ENCODE results near the gene RRP1.

Gene RRP1

DNA sequence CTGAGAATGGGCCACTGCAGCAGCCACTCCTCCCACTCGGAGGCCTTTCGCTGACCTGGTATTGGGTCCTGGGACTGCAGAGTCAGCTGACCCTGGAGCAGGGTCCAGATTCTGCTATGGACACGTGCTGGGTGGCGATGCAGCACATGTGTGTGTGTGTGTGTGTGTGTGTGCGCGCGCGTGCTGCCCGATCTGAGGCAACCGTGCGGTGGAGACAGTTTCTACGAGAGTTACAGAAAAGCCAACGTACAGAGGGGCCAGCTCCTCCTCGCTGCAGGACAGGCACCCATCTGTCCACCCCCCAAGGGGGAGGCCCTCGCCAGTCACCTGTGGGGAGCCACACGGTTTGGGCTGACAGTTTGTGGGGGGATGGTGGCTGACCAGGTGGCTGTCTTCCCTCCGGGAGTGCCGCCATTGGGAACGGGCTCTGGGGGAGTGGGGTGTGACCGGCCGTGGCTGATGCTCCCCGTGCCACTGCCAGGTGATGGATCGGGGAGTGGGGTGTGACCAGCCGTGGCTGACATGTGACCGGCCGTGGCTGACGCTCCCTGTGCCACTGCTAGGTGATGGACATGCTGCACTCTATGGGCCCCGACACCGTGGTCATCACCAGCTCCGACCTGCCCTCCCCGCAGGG is 37.3 kb upstream of the RRP1 start:
- no peak overlapping the region for H3K4me3 ChIP-seq (ENCODE audit: low read depth, low read length)
- no peaks in the 10 kb centered on the region for H3K9me3 ChIP-seq (ENCODE audit: control insufficient read depth, insufficient read depth, low read length)
- H3K4me1 ChIP-seq (ENCODE audit: control insufficient read depth, insufficient read depth, low read length) = no peaks in the 10 kb centered on the region
- H3K27me3 ChIP-seq (ENCODE audit: control insufficient read depth, insufficient read depth, low read length) = no peaks in the 10 kb centered on the region
- peaks cover 55% of the 10 kb centered on the region for H3K36me3 ChIP-seq (ENCODE audit: control insufficient read depth, insufficient read depth, low read length)
- H3K9ac ChIP-seq (ENCODE audit: low read depth, low read length) = no peak overlapping the region

DNA sequence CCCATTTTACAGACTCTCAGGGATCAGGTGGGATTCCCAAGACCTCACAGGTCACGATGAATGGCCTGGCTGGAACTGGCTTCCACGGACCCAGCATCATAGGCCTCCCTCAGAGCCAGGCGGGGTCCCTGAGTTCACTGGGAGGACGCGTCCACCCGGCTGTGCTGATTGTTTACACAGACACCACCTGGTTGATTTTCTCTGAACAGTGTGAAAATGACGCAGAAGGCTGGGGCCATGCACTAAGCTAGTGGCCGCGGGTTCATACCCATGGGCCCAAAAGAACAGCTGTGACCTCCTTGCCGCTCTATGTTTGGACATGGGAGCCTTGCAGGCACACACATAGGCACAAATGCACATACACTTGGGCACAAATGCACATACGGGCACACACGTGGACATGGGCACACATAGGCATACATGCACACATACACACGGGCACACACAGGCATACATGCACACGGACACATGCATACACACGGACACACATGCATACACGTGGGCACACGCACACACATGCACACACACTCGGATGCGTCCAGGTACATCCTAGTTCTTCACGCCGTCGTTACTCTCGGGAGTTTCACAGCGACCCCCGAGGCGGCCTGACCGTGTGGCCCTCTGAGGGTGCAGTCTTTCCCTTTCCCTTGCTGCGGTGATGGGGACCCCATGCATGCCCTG is 36.5 kb upstream of the RRP1 start:
- Histone ChIP-seq H3K36me3 (ENCODE audit: control insufficient read depth, insufficient read depth, low read length) (peaks cover 54% of the 10 kb centered on the region), H3K9me3 (ENCODE audit: control insufficient read depth, insufficient read depth, low read length) (no peaks in the 10 kb centered on the region), H3K4me3 (ENCODE audit: low read depth, low read length) (no peak overlapping the region), H3K9ac (ENCODE audit: low read depth, low read length) (no peak overlapping the region), H3K4me1 (ENCODE audit: control insufficient read depth, insufficient read depth, low read length) (no peaks in the 10 kb centered on the region), H3K27me3 (ENCODE audit: control insufficient read depth, insufficient read depth, low read length) (no peaks in the 10 kb centered on the region)

DNA sequence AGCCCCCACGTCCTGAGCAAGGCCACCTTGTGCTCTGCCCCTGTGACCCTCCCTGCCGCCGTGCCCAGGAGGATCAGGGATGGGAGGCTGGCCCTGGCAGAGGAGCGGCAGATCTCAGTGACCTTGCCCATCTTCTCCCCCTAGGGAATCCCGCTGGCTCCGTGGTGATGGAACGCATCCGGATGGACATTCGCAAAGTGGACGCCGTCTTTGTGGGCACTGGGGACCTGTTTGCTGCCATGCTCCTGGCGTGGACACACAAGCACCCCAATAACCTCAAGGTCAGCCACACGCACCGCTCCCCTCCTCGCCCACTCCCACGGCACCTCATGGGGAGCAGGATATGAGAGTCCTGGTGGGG is 36.0 kb upstream of the RRP1 start:
- Histone ChIP-seq H3K36me3 (ENCODE audit: control insufficient read depth, insufficient read depth, low read length) (peaks cover 56% of the 10 kb centered on the region), H3K9me3 (ENCODE audit: control insufficient read depth, insufficient read depth, low read length) (no peaks in the 10 kb centered on the region), H3K4me3 (ENCODE audit: low read depth, low read length) (no peak overlapping the region), H3K9ac (ENCODE audit: low read depth, low read length) (no peak overlapping the region), H3K27me3 (ENCODE audit: control insufficient read depth, insufficient read depth, low read length) (no peaks in the 10 kb centered on the region), H3K4me1 (ENCODE audit: control insufficient read depth, insufficient read depth, low read length) (no peaks in the 10 kb centered on the region)

DNA sequence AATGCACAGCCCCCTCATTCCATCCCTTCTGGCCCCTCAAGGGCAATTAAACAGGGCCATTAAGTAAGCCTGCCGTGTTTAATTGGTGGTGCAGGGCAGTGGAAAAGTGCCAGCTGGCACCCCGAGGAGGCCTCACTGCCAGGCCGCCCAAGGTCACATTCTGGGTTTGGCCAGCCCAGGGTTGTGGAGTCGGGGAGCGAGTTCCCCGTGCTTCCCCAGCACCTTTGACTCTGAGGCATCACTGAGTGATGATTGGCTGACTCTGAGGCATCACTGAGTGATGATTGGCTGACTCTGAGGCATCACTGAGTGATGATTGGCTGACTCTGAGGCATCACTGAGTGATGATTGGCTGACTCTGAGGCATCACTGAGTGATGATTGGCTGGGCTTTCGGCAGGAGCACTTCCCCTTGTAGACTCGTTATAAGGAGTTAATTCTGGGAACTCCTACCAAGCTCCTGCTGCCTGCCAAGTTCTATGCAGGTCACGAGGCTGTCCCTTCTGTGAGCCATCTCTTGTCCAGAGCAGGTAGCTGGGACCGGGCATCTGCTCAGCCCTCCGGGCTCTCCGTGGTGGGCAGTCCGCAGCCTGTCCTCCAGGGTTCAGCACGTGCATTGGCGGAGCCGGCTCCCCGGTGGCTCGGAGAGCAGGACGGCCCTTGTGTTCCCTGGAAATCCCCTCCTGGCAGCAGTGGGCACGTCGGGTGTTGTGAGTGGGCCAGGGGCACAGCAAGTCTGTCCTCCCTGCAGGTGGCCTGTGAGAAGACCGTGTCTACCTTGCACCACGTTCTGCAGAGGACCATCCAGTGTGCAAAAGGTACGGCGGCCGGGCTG is 34.2 kb upstream of the RRP1 start:
- Histone ChIP-seq H3K4me1 (ENCODE audit: control insufficient read depth, insufficient read depth, low read length) (no peaks in the 10 kb centered on the region), H3K9me3 (ENCODE audit: control insufficient read depth, insufficient read depth, low read length) (no peaks in the 10 kb centered on the region), H3K9ac (ENCODE audit: low read depth, low read length) (no peak overlapping the region), H3K27me3 (ENCODE audit: control insufficient read depth, insufficient read depth, low read length) (no peaks in the 10 kb centered on the region), H3K36me3 (ENCODE audit: control insufficient read depth, insufficient read depth, low read length) (peaks cover 55% of the 10 kb centered on the region), H3K4me3 (ENCODE audit: low read depth, low read length) (no peak overlapping the region)

DNA sequence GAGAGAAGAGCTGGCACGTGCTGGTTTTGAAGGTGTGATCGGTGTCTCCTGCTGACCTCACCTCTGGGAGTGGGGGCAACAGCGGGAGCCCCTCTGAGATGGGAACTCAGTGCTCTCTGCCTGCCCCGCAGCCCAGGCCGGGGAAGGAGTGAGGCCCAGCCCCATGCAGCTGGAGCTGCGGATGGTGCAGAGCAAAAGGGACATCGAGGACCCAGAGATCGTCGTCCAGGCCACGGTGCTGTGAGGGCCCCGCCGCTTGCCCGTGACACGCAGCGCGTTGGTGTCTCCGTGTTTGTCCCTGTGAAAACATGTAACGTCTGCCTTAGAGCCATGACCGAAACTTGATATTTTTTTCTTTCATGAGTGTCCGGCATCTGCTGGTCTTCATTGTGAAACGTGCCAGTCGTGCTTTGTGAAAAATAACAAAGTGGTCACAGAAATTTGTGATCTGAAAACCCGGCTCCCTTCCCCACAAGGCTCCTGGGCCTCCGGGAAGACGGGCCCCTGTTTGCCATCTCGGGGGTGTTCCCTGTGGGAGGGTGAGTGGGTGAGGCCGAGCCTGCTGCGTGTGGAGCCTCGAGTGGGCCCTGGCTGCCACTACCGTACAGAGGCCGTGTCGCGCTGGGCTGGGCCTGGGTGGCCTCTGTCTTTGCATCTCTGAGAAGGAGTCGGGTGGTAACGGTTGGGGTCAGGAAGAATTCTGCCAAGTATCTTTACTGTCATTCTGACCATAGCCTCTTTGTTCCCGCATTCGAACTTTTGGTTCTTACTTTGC is 33.4 kb upstream of the RRP1 start:
- Histone ChIP-seq H3K4me3 (ENCODE audit: low read depth, low read length) (no peak overlapping the region), H3K9ac (ENCODE audit: low read depth, low read length) (no peak overlapping the region), H3K9me3 (ENCODE audit: control insufficient read depth, insufficient read depth, low read length) (no peaks in the 10 kb centered on the region), H3K27me3 (ENCODE audit: control insufficient read depth, insufficient read depth, low read length) (no peaks in the 10 kb centered on the region), H3K36me3 (ENCODE audit: control insufficient read depth, insufficient read depth, low read length) (peaks cover 58% of the 10 kb centered on the region), H3K4me1 (ENCODE audit: control insufficient read depth, insufficient read depth, low read length) (no peaks in the 10 kb centered on the region)

DNA sequence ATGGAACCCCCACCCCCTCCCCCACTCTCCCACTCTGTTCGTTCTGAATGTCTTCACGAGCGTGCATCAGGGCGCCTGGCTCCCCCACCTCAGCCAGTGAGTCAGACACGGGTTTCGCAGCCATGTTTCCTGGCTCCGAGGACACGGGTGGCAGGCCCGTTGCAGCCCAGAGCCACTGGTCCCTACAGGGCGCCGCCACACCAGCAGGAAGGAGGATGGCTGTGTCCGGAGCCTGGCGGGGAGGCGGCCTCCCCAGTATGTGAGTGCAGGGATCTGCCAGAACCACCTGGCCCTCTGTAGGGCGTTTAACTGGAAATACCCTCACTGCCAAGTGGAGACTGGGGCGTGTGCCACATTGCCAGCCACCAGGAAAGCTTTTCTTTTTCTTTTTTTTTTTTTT is 31.8 kb upstream of the RRP1 start:
- no peaks in the 10 kb centered on the region for H3K27me3 ChIP-seq (ENCODE audit: control insufficient read depth, insufficient read depth, low read length)
- H3K4me1 ChIP-seq (ENCODE audit: control insufficient read depth, insufficient read depth, low read length) = no peaks in the 10 kb centered on the region
- H3K9ac ChIP-seq (ENCODE audit: low read depth, low read length) = no peak overlapping the region
- H3K9me3 ChIP-seq (ENCODE audit: control insufficient read depth, insufficient read depth, low read length) = no peaks in the 10 kb centered on the region
- peaks cover 53% of the 10 kb centered on the region for H3K36me3 ChIP-seq (ENCODE audit: control insufficient read depth, insufficient read depth, low read length)
- H3K4me3 ChIP-seq (ENCODE audit: low read depth, low read length) = no peak overlapping the region

DNA sequence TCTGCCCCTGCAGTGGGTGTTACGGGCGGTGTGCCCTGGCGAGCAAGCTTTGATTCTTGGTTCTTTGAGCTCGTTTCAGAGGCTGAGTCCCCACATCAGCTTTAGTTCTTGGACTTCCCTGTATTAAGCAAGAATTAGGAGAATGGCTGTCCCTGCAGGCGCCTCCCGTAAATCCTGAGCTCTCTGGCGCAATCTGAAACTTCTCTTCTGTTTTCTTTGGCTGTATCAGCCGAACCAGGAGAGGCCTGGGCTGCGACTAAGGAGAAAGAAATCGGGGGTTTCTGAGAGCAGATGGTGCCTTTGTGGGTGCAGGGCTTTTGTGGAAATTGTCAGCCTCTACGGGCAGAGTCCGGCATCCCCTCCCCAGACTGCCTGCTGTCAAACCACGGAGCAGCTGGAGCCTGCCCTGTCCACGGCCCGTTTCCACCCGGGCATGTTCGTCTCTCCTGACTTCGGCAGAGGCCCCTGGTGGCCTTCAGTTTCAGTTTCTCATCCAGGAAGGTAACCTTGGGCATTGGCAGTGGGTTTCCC is 31.2 kb upstream of the RRP1 start:
- H3K9me3 ChIP-seq (ENCODE audit: control insufficient read depth, insufficient read depth, low read length) = no peaks in the 10 kb centered on the region
- peaks cover 47% of the 10 kb centered on the region for H3K36me3 ChIP-seq (ENCODE audit: control insufficient read depth, insufficient read depth, low read length)
- no peaks in the 10 kb centered on the region for H3K27me3 ChIP-seq (ENCODE audit: control insufficient read depth, insufficient read depth, low read length)
- no peaks in the 10 kb centered on the region for H3K4me1 ChIP-seq (ENCODE audit: control insufficient read depth, insufficient read depth, low read length)
- no peak overlapping the region for H3K9ac ChIP-seq (ENCODE audit: low read depth, low read length)
- H3K4me3 ChIP-seq (ENCODE audit: low read depth, low read length) = no peak overlapping the region

DNA sequence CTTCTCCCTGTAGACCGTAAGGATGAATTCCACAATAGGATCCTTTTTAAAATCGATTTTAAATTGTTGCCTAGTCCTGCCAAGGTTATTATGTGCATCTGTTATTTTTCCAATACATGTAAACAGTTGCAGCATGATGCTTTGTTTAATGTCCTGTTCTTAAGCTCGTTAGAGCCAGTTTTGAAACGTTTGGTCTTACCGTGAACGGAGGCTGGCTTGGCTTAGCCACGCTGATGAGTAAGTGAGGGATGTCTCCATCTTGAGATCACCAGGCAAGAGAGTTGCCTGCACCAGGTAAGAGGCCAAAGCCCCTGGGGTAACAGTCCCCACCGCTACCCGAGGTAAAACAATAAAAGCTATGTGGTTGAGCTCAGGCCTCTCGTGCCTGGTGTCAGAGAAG is 30.6 kb upstream of the RRP1 start:
- H3K4me3 ChIP-seq (ENCODE audit: low read depth, low read length) = no peak overlapping the region
- H3K27me3 ChIP-seq (ENCODE audit: control insufficient read depth, insufficient read depth, low read length) = no peaks in the 10 kb centered on the region
- H3K9ac ChIP-seq (ENCODE audit: low read depth, low read length) = no peak overlapping the region
- no peaks in the 10 kb centered on the region for H3K9me3 ChIP-seq (ENCODE audit: control insufficient read depth, insufficient read depth, low read length)
- H3K36me3 ChIP-seq (ENCODE audit: control insufficient read depth, insufficient read depth, low read length) = peaks cover 41% of the 10 kb centered on the region
- H3K4me1 ChIP-seq (ENCODE audit: control insufficient read depth, insufficient read depth, low read length) = no peaks in the 10 kb centered on the region

DNA sequence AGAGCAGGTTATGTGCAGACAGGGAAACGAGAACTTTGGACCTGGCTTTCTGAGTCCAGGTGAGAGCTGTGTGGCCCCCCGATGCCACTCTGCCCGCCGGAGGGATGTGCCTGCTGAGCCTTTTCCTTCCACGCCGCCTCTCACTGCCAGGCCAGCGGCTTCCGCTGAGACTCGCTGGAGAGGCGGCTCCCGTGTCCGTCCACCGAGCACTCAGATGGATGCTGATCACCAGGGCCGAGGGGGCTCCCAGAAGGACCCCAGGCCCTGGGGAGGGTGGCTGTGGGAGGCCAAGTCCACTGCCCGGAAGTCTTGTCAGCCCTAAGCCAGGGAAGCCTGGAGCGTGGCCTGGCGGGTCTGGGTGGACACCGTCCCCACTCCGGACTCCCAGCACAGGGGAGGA is 29.7 kb upstream of the RRP1 start:
- Histone ChIP-seq H3K9ac (ENCODE audit: low read depth, low read length) (no peak overlapping the region), H3K27me3 (ENCODE audit: control insufficient read depth, insufficient read depth, low read length) (no peaks in the 10 kb centered on the region), H3K4me3 (ENCODE audit: low read depth, low read length) (no peak overlapping the region), H3K9me3 (ENCODE audit: control insufficient read depth, insufficient read depth, low read length) (no peaks in the 10 kb centered on the region), H3K36me3 (ENCODE audit: control insufficient read depth, insufficient read depth, low read length) (peaks cover 35% of the 10 kb centered on the region), H3K4me1 (ENCODE audit: control insufficient read depth, insufficient read depth, low read length) (no peaks in the 10 kb centered on the region)

DNA sequence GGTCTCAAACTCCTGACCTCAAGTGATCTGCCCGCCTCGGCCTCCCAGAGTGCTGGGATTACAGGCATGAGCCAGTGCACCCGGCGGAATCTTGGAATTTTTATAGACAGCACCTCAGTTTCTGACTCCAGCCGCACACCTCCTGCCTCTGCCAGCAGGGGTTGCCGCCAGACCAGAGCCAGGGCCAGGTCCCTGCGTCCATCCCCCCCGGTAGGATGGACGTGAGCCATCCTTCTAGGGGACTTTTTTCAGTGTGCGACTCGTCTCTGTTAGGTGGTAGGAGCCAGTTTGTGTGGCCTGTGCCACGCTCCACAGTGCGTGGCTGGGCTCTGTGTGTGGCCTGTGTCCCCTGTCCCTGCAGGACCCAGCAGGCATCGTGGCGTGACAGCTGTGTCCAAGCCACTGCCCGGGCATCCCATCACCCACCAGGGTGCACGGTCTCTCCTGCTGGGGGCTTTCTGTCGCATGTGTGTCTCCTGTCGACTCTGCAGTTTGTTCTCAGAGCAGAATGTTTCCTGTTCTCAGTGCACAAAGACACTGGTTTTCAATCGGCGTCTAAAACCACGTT is 28.9 kb upstream of the RRP1 start:
- H3K9ac ChIP-seq (ENCODE audit: low read depth, low read length) = no peak overlapping the region
- peaks cover 29% of the 10 kb centered on the region for H3K36me3 ChIP-seq (ENCODE audit: control insufficient read depth, insufficient read depth, low read length)
- H3K4me3 ChIP-seq (ENCODE audit: low read depth, low read length) = no peak overlapping the region
- no peaks in the 10 kb centered on the region for H3K4me1 ChIP-seq (ENCODE audit: control insufficient read depth, insufficient read depth, low read length)
- no peaks in the 10 kb centered on the region for H3K9me3 ChIP-seq (ENCODE audit: control insufficient read depth, insufficient read depth, low read length)
- H3K27me3 ChIP-seq (ENCODE audit: control insufficient read depth, insufficient read depth, low read length) = no peaks in the 10 kb centered on the region

DNA sequence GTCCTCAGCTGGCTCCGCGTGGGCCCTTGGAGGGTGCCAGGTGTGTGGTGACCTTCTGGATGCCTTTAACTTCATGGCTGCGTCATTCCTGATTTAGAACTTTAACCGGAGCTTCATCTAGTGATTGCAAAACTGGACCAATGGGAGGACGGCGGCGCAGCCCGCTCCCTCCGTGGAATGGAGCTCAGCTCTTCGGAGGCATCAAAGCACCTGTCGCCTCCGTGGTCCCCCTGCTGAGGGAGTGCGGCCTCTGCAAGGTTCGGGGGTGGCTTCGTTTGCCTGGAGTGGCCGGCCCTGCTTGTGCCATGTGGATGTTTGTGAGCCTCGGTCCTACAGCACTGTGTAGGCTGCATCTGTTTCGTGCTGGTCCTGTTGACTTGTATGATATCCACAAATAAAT is 27.5 kb upstream of the RRP1 start:
- Histone ChIP-seq H3K9ac (ENCODE audit: low read depth, low read length) (no peak overlapping the region), H3K4me3 (ENCODE audit: low read depth, low read length) (no peak overlapping the region), H3K36me3 (ENCODE audit: control insufficient read depth, insufficient read depth, low read length) (peaks cover 16% of the 10 kb centered on the region), H3K27me3 (ENCODE audit: control insufficient read depth, insufficient read depth, low read length) (no peaks in the 10 kb centered on the region), H3K9me3 (ENCODE audit: control insufficient read depth, insufficient read depth, low read length) (no peaks in the 10 kb centered on the region), H3K4me1 (ENCODE audit: control insufficient read depth, insufficient read depth, low read length) (no peaks in the 10 kb centered on the region)

All from iPS-15b (cell line).